Activated CD8-positive, alpha-beta memory T cell treated with anti-CD3 and anti-CD28 coated beads, Interleukin-2, amount 50 U/mL, for 24 hours (primary cell): ENCODE measurements around the gene CHD9NB.
"Not testable (repeated sequence)": the region's sequence is repeated elsewhere in the genome, so short reads cannot be mapped to it uniquely, and the experiment has no call there.

Experiments used
- DNase-seq: peaks from one replicate; pipeline ENCODE4 v3.0.0-alpha.2; 2020; ENCODE audit errors: extremely low read depth

The CHD9NB gene

DNA sequence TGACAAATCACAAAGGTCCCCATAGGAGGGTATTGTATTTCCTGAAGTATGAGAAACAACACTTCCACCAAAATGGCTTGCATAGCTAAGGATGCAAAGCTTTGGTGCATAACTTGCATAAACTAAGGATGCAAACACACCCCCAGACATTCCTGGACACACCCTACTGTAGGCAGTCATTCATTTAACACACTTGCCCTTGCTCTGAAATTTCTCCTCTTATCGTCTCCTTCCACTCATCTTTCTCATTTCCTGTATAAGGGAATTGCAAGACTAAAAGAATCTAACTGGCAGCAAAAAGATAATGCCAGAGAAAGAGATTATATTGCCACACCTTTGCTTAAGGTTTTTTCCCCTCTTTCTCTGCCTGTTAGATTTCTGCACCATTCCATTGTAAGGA lies 30.4 kb upstream of the CHD9NB start:
- no peak for DNase-seq

DNA sequence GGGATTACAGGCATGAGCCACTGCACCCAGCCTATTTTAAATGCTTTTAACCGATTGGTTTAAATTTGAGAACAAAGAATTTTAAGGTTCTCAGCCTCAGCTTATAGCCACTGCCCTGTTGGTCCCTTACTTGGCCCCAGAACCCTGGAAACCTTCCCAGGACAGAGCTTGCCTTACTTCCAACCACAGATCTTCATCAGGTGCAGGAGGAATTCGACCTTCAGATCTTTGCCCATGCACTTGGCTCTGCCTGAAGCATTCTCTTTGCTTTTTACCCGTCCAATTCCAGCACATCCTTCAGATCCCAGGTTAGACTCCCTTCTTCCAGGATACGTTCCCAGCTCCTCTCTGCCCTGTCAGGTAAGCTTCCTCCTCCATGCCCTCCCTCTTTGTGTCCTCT lies 29.8 kb upstream of the CHD9NB start:
- DNase-seq: no peak

DNA sequence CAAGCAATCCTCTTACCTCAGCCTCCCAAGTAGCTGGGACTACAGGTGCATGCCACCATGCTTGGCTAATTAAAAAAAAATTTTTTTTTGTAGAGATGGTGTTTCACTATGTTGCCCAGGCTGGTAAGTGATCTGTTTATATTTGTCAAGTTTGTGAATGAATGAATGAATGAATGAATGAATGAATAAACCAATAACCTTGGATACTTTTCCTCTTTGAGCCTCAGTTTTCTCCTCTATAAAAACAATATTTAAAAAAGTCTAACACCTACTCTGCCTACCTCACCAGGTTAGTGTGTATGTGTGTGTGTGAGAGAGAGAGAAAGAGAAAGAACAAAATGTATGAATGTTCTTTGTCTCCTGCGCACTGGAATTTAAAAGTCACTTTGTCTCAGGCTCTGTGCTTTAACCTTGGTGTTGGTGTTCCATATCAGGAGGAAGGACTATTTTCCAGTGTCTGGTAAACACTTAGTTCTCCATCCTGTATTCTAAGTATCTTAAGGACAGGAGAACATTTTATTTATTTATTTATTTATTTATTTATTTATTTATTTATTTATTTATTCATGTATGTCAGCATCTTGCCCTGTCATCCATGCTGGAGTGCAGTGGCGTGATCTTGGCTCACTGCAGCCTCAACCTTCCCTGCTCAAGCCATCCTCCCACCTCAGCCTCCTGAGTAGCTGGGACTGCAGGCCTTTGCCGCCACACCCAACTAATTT lies 29.1 kb upstream of the CHD9NB start:
- no peak for DNase-seq

DNA sequence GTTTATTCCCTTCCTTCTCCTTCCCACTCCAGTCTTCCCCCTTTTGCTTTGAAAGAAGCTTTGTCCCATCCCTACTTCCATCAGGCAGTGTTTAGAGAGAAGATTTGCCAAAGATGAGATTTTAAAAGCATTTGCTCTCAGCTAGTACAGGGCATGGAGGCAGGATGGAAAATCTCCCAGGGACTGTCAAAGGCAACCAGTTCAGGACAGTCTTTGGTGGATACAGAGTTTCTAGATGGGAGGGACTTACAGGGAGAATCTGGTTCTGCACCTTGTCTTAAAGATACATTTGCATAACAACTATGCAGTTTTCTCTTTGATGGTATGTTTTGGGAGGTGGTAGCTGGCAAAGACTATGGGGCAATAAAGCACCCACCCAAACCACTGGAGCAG lies 28.3 kb upstream of the CHD9NB start:
- no peak for DNase-seq

GRCh38 chr16:53080345-53081031 lies 27.8 kb upstream of the CHD9NB start:
- DNase-seq: no peak

- DNase-seq: no peak
Measured at GRCh38 chr16:53078765-53079485, 26.2 kb upstream of the CHD9NB start.

DNA sequence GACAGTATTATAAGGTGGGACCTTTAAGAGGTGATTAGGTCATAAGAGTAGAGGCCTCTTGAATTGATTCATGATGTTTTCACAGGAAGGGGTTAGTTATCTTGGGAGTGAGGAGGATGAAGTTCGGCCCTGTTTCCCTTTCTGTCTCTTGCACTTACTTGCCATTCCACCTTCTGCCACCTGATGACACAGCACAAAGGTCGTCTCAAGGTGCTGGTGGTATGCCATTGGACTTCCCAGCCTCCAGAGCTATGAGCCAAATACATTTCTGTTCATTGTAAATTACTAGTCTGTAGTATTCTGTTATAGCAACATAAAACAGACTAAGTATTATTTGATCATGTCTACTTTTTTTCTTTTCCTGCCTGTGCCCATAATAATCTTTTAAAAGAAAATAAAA lies 25.6 kb upstream of the CHD9NB start:
- no peak for DNase-seq

GRCh38 chr16:53075461-53075860 lies 22.8 kb upstream of the CHD9NB start:
- DNase-seq: not testable (repeated sequence)

DNA sequence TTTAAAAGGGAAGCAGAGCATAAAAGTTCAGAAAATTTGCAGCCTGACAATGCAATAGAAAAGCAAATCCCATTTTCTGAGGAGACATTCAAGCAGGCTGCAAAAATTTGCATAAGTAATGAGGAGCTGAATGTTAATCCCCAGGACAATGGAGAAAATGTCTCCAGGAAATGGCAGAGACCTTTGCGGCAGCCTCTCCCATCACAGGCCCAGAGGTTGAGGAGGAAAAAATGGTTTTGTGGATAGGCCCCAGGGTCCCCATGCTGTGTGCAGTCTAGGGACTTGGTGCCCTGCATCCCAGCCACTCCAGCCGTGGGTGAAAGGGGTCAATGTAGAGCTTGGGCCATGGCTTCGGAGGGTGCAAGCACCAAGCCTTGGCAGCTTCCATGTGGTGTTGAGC lies 21.6 kb upstream of the CHD9NB start:
- not testable (repeated sequence) for DNase-seq

- DNase-seq: no peak
Measured at GRCh38 chr16:53073022-53073421, 20.3 kb upstream of the CHD9NB start.

GRCh38 chr16:53071748-53072301 lies 19.1 kb upstream of the CHD9NB start:
- no peak for DNase-seq

- DNase-seq: no peak
Measured at GRCh38 chr16:53069772-53070171, 17.1 kb upstream of the CHD9NB start.

GRCh38 chr16:53068423-53068833 lies 15.7 kb upstream of the CHD9NB start:
- DNase-seq: no peak

GRCh38 chr16:53067675-53068074 lies 15.0 kb upstream of the CHD9NB start:
- DNase-seq: no peak

GRCh38 chr16:53065461-53066061 lies 12.9 kb upstream of the CHD9NB start:
- DNase-seq: no peak

DNA sequence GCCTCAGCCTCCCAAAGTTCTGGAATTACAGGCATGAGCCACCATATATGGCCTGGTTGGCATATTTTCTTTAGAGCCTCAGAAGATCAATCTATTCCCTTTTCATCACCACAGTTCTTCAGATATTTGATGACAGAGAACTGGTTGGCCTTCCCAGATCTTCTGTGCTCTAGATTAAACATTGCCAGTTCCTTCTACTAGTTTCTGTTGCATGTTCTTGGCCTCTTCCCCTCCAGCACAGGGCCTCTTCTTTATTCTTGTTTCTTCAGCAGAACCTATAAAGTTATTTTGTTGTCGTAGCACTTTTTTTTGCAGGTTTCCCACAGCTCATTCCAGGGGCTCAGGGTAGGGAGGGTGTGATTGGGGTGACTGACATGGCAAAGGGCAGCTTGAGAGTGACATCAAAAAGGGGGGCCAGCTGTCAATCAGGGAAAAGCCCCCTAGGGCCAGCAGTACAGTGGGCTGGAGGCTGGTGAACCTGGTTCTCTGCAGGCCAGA lies 11.4 kb upstream of the CHD9NB start:
- DNase-seq: no peak

GRCh38 chr16:53061701-53062159 lies 9.0 kb upstream of the CHD9NB start:
- no peak for DNase-seq

DNA sequence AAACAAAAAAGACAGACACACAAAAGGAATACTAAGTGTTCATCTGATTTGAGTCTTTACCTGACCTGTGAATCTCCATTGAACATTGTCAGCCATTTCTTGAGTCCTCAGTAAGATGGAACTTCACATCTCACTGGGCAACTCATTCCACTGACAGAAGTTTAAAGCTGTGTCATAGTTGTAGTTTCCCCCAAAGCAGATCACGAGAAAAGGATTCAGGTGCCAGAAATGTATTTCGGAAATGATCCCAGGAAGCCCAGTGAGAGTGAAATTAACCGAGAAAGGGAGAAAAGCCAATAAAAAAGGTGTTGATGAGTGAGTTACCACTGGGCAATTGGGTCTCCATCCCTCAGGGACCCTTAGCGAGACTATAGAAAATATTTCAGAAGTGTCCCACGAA lies 8.6 kb upstream of the CHD9NB start:
- no peak for DNase-seq

DNA sequence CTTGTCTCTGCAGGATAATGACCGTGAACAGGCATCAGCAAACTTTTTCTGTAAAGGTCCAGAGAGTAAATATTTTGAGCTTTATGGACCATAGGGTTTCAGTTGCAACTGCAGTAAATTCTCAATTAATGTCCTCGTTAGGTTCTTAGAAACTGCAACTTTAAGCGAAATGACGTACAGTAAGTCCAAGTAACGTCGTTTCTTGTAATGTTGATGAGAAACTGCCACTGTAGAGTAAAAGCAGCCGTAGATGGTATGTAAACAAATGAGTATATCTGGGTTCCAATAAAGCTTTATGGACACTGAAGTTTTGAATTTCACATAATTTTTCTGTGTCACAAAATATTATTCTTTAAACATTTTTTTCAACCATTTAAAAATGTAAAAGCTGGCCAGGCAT lies 7.0 kb upstream of the CHD9NB start:
- DNase-seq: no peak

- DNase-seq: no peak
Measured at GRCh38 chr16:53058882-53059281, 6.2 kb upstream of the CHD9NB start.

DNA sequence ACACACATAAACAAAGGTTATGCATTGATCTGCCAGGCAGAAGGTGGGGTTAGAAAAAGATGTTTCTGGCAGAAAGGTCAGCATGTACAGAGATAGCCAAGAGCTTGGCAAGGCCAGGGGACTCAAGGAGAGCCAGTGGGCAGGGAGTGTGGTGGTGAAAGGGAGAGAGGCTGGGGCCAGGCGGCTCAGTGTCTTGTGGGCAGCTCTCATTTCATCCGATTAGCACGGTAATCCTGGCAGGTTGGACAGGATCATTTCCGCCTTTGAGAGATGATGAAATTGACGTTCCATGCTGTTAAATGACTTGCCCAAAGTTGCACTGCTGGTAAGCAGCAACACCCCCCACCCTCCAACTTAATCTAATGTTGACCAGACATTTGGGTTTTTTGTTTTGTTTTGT lies 5.7 kb upstream of the CHD9NB start:
- DNase-seq: no peak

GRCh38 chr16:53057658-53058057 lies 5.0 kb upstream of the CHD9NB start:
- DNase-seq: no peak
